Peyer's patch (tissue), 4 donors: ENCODE measurements around the gene PRR16.

ENCODE experiments used
- POLR2A ChIP-seq, 2 donors: fragments of 450-650 bp; IDR thresholded peaks; one replicate each; pipeline ENCODE4 v1.5.1; 2017; ENCODE audit warnings: antibody characterized with exemption in 2 of 2, mild to moderate bottlenecking in 2 of 2, moderate library complexity in 2 of 2
- TF ChIP-seq, protein P1 (sequence below), 6 experiments: fragments of 450-650 bp in 4 of 6; fragments of 200-600 bp in 2 of 6; sonication (generic) in 1 of 6; IDR thresholded peaks; one replicate each; pipeline ENCODE4 v1.5.1; 2017 to 2019; ENCODE audit warnings: antibody characterized with exemption in 6 of 6, mild to moderate bottlenecking in 3 of 6, moderate library complexity in 1 of 6

DNA sequence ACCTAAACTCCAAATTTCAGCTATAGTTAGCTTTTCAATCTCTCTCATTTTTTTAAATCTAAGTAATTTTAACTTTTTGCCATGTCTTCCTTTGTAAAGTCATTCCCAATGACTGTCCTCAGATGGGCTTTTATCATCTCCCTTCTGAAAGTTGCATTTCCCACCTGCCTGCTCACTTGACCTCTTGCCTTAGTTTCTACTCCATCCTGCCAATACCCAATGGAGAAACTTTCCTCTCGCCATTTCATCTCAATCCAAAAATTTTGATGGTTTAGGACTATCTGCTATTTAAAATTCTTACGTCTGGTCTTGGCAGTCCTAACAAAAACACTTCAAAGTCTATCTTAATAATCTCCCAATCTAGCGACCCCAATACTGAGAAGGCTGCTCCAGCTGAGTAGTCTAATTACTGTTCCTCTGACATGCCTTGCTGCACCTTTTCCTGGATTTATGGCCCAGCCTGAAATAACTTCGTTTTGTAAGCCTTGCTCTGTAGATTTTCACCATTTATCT, 231.3 kb downstream of the PRR16 start:
- TF ChIP-seq, protein P1, sequence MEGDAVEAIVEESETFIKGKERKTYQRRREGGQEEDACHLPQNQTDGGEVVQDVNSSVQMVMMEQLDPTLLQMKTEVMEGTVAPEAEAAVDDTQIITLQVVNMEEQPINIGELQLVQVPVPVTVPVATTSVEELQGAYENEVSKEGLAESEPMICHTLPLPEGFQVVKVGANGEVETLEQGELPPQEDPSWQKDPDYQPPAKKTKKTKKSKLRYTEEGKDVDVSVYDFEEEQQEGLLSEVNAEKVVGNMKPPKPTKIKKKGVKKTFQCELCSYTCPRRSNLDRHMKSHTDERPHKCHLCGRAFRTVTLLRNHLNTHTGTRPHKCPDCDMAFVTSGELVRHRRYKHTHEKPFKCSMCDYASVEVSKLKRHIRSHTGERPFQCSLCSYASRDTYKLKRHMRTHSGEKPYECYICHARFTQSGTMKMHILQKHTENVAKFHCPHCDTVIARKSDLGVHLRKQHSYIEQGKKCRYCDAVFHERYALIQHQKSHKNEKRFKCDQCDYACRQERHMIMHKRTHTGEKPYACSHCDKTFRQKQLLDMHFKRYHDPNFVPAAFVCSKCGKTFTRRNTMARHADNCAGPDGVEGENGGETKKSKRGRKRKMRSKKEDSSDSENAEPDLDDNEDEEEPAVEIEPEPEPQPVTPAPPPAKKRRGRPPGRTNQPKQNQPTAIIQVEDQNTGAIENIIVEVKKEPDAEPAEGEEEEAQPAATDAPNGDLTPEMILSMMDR (IDR thresholded peaks at IDR 0.05) = no peak
- no peak for TF ChIP-seq POLR2A (IDR thresholded peaks at IDR 0.05)
